ENCODE results near the gene KAZALD1.

The KAZALD1 gene

DNA sequence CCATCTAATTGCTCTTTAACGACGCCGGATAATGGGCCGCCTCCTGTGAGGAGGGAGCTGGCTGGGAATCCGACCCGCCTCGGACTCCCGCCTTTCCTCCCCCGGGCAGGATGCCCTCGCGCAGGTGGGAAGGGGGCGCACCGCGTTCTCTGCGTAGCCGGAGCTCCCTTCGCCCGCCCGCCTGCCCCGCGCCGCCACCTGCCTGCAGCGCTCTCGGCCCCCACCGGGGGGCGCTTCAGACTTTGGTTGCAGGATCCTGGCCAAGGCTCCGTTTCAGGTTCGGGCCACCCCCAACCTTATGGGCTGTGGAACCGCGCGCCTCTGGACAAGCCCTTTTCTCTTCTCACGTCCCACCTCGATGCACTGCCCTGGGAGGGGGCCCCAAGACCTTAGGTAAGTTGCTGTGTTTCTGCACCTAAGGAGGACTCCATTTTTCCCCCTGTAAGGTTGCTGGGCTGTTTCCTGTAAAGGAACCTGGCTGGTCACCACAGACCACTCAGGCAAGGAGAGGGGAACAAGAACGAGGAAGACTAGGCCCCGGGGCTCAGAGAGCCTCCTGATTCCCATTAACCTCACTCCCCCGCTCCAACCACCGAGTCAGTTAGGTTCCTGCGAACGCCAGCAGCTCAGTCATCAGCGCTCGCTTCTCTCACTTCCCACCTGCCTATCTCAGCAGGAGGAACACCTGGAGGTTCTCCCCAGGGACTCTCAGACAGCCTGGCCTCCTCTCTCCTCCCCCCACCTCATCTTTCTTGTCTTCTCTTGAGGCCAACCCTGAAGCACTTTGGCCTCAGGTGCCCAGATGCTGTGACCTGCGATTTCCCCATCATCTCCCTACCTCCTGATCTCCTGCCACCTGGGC lies 11.3 kb upstream of the KAZALD1 start:
- peak; percentile 45 for DNase-seq

DNA sequence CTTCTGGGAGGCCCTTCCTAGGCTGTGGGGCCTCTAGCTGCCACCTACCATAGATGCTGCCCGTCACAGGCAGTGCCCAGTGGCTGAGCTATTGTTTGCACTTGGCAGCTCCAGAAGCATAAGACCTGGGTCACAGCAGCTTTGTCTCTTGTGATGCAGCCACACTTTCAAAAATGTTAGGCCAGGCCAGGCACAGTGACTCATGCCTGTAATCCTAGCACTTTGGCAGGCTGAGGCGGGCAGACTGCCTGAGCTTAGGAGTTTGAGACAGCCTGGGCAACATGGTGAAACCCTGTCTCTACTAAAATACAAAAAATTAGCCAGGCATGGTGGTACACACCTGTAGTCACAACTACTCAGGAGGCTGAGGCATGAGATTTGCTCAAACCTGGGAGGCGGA lies 9.5 kb upstream of the KAZALD1 start:
- no peak for DNase-seq

GRCh38 chr10:101053516-101053915 lies 8.3 kb upstream of the KAZALD1 start:
- no peak for DNase-seq

DNA sequence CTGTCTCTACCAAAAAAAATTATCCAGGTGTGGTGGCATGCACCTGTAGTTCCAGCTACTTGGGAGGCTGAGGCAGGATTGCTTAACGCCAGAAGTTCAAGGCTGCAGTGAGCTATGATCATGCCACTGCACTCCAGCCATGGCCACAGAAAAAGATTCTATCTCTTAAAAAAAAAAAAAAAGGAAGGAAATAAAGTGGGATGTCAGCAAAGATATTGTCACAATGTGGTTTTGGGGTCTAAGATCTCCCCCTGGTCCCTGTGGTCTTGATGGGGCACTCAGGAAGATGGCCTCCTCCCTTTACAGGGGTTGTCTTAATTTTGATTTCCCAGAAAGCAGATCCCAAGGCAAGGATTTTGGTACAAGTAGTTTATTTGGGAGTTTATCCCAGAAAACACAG lies 7.4 kb upstream of the KAZALD1 start:
- no peak for DNase-seq

- DNase-seq, result no peak
Observed at GRCh38 chr10:101054876-101055275, 6.9 kb upstream of the KAZALD1 start.

GRCh38 chr10:101055411-101055810 lies 6.4 kb upstream of the KAZALD1 start:
- DNase-seq, result no peak

DNA sequence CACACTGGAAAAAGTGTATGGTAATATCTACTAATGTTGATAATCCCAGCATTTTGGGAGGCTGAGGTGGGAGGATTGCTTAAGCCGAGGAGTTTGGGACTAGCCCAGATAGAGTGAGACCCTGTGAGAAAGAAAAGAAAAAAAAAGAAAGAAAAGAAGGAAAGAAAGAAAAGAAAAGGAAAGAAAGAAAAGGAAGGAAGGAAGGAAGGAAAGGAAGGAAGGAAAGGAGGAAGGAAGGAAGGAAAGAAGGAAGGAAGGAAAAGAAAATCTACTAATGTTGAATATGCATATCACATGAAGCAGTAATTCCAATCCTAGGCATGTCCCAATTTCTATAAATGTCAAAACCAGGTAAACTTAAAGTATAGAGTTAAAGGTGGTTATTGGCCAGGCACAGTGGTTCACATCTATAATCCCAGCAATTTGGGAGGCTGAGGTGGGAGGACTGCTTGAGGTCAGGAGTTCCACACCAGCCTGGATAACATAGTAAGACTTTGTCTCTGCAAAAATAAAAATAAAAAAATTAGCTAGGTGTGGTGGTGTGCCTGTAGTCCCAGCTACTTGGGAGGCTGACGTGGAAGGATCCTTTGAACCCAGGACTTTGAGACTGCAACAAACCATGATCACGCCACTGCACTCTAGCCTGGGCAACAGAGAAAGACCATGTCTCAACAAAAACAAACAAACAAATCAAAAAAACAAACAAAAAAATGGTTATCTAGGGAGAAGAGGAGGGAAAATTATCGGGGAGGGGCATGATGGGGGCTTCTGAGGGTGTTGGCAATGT lies 5.2 kb upstream of the KAZALD1 start:
- DNase-seq, result no peak

GRCh38 chr10:101060036-101060950 lies 1.5 kb upstream of the KAZALD1 start:
- peak; percentile 89 for DNase-seq

DNA sequence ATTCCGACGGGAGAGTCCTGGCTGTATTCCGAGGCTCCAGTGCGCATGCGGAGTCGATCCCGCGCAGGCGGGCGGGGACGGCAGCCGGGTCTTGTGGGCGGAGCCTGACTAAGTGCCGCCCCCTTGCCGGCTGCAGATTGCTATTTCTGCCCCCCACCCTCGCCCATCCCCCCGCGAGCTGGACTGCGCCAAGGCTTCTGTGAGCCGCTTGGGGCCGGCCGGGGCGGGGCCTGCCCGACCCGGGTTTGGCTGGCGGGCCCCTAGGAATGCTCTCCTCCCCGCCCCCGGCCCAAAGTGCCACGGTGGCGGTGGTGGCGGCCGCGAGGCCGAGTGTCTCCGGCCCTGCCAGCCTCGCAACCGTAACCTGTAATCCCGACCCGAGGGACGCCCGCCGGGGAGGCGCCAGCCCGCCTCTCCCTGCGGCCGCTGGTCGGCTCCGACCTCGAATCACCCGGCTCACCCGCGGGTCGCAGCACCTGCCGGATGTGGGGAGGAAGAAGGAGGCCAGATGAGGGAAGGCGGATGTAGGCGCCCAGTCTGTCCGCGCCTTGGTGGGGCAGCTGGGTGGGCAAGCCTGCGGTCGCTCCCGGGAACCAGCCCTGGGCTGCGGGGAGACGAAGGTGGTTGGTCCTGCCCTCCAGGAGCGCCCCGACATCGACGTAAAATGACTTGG lies 702 bp upstream of the KAZALD1 start:
- peak; percentile 80 for DNase-seq

- peak; percentile 42 for DNase-seq
Observed at GRCh38 chr10:101062232-101063049, 652 bp downstream of the KAZALD1 start.

DNA sequence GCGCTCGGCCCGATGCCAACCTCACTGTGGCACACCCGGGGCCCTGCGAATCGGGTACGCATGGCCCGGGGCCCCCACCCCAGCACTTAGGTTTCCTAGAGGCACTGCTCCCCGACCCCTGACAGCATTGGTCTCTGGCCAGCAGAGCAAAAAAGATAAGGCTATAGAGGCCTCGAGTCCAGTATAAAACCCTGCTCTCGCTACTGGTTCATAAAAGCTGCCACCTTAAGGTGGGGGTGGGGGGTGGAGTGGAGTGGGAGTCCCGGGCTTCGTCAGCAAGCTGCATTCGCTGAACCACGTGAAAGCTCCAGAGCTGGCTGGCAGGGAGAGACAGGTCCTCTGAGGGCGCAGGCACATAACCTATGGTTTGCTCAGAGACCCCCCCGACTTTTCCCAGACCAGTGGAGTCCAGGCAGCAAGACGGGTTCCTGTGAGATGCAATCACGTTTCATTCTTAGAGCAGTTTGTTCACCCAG lies 1.3 kb downstream of the KAZALD1 start:
- no peak for DNase-seq

DNA sequence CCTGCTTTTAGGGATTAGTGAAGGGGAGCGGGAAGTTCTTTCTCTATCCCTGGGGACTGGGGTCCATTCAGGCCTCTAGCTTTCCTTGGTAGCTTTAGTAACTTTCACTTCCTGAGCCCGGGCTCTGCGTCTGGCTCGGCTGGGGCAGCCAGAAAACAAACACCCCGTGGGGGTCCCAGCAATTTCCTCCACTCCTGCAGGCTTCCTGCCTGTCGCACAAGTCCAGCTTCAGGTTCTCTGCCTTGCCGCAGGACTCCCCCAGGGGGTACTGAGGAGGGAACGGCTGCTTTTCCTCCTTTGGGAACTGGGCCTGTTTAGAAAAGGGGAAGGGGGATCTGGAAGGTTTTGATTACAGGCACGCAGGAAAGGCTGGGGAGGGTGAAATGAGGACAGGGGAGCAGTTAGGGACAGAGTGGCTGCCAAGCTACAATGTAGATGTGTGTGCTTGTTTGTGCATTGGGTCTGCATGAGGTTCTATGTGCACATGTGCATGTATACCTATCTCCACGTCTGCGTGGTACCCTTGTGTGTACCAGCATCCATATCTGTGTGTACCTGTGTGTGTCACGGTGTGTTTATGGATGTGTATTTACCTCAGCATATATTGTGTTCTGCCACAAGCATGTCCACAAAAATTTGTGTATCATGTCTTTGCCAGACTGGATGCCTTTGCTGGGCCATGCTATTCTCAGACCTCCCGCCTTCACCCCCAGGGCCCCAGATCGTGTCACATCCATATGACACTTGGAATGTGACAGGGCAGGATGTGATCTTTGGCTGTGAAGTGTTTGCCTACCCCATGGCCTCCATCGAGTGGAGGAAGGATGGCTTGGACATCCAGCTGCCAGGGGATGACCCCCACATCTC lies 2.0 kb downstream of the KAZALD1 start:
- DNase-seq, result no peak

DNA sequence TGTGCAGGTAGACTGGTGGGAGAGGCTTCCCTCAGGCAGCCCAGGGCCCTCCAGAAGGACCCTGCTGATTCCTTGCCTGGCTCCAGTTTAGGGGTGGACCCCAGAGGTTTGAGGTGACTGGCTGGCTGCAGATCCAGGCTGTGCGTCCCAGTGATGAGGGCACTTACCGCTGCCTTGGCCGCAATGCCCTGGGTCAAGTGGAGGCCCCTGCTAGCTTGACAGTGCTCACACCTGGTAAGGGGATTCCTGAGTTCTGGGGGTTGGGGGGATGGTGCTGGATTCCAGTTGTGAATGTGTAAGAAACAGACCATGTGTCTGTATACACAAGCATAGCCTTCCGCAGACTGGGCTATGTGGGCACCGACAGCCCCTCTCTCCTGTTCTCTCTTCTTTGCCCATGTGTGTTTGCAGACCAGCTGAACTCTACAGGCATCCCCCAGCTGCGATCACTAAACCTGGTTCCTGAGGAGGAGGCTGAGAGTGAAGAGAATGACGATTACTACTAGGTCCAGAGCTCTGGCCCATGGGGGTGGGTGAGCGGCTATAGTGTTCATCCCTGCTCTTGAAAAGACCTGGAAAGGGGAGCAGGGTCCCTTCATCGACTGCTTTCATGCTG lies 2.7 kb downstream of the KAZALD1 start:
- no peak for DNase-seq

GRCh38 chr10:101065481-101066145 lies 3.8 kb downstream of the KAZALD1 start:
- no peak for DNase-seq

- DNase-seq, result no peak
Observed at GRCh38 chr10:101066146-101066895, 4.5 kb downstream of the KAZALD1 start.

GRCh38 chr10:101066896-101067355 lies 5.1 kb downstream of the KAZALD1 start:
- no peak for DNase-seq

DNA sequence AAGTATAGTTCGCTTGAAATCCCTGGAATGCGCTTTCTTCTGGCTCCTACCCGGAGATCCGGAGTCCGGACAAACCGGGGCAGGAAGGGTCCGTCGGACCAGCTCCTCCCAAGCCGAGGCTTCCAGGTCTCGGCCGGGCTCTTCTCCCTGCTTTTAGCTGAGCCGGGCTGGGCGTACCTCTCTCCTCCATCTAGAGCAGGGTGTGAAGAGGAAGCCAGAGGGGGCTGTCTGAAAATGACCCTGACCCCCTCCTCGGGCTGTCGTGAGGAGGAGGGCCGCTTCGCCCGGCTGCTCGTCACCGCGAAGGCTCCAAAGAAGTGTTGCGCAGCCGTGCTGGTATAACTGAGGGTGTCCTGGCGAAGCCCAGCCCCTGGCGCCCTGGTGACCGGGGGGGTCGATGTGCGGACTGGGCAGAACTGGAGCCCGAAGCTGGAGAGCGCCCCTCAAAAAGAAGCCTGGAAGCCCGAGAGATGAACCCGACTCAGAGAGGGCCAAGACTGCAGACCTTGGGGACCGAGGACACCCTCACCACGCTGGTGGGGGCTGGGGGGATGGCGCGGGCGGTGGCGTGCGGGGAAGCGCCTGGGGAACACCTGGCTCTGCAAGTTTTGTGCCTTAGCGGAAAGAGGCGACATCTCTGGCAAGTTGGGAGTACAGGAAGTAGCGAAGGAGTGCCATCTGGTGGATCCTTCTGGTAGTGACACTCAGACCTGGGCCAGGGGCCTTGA lies 5.7 kb downstream of the KAZALD1 start:
- DNase-seq, result peak; percentile 46

GRCh38 chr10:101069441-101069840 lies 7.7 kb downstream of the KAZALD1 start:
- no peak for DNase-seq

Data from NCI-H1092 (cell line).